WERI-Rb-1 (cell line): ENCODE results near the gene USP36.
A peak's percentile ranks its signal among the peaks of the same experiment; 100 is the strongest.

Experiments used
- DNase-seq: peaks from one replicate; pipeline ENCODE4 v3.0.0-alpha.2; 2020
- H3K27ac ChIP-seq: fragments of 250-450 bp; sonication (Bioruptor Pico); 2 replicates; pipeline ENCODE4 v1.5.1; 2020; ENCODE audit warnings: mild to moderate bottlenecking, moderate library complexity
- H3K27me3 ChIP-seq: fragments of 250-450 bp; sonication (Bioruptor Pico); 2 replicates; pipeline ENCODE4 v1.5.1; 2021; ENCODE audit warnings: mild to moderate bottlenecking, low read depth, moderate library complexity; ENCODE audit not compliant: insufficient read depth, severe bottlenecking
- H3K36me3 ChIP-seq: fragments of 250-450 bp; sonication (Bioruptor Pico); 2 replicates; pipeline ENCODE4 v1.5.1; 2020; ENCODE audit warnings: mild to moderate bottlenecking, moderate library complexity
- H3K4me3 ChIP-seq: 2 replicates; pipeline ENCODE4 v1.5.1; 2011; ENCODE audit warnings: low read depth, mild to moderate bottlenecking, control low read depth, low read length
- H3K9me3 ChIP-seq: fragments of 250-450 bp; sonication (Bioruptor Pico); 2 replicates; pipeline ENCODE4 v1.5.1; 2021; ENCODE audit warnings: mild to moderate bottlenecking, moderate library complexity; ENCODE audit not compliant: severe bottlenecking
- TF ChIP-seq, protein P1 (sequence below): IDR thresholded peaks from 2 replicates; pipeline ENCODE4 v1.5.1; 2011; ENCODE audit warnings: low read depth, mild to moderate bottlenecking, control low read depth, inconsistent platforms, low read length

USP36 gene

GRCh38 chr17:78785011-78785662 is 55.5 kb downstream of the USP36 start:
- Histone ChIP-seq H3K27ac (peak overlapping the region; percentile 89), H3K4me3 (peak overlapping the region; percentile 66)
- peak; percentile 79 for DNase-seq

GRCh38 chr17:78784352-78784751 is 56.3 kb downstream of the USP36 start:
- Histone ChIP-seq H3K36me3 (peaks cover 9% of the 10 kb centered on the region; the same call in 1 of the 2 replicates), H3K9me3 (no peaks in the 10 kb centered on the region), H3K27me3 (no peaks in the 10 kb centered on the region), H3K4me3 (peak overlapping the region; percentile 66), H3K27ac (peak overlapping the region; percentile 89)
- peak; percentile 53 for DNase-seq
- TF ChIP-seq, protein P1, sequence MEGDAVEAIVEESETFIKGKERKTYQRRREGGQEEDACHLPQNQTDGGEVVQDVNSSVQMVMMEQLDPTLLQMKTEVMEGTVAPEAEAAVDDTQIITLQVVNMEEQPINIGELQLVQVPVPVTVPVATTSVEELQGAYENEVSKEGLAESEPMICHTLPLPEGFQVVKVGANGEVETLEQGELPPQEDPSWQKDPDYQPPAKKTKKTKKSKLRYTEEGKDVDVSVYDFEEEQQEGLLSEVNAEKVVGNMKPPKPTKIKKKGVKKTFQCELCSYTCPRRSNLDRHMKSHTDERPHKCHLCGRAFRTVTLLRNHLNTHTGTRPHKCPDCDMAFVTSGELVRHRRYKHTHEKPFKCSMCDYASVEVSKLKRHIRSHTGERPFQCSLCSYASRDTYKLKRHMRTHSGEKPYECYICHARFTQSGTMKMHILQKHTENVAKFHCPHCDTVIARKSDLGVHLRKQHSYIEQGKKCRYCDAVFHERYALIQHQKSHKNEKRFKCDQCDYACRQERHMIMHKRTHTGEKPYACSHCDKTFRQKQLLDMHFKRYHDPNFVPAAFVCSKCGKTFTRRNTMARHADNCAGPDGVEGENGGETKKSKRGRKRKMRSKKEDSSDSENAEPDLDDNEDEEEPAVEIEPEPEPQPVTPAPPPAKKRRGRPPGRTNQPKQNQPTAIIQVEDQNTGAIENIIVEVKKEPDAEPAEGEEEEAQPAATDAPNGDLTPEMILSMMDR = no peak

More at GRCh38 chr17:78785011-78785662, 55.5 kb downstream of the USP36 start:
- TF ChIP-seq, protein P1 = no peak
- peaks cover 8% of the 10 kb centered on the region; the same call in 1 of the 2 replicates for H3K36me3 ChIP-seq
- H3K27me3 ChIP-seq = no peaks in the 10 kb centered on the region
- H3K9me3 ChIP-seq = no peaks in the 10 kb centered on the region

DNA sequence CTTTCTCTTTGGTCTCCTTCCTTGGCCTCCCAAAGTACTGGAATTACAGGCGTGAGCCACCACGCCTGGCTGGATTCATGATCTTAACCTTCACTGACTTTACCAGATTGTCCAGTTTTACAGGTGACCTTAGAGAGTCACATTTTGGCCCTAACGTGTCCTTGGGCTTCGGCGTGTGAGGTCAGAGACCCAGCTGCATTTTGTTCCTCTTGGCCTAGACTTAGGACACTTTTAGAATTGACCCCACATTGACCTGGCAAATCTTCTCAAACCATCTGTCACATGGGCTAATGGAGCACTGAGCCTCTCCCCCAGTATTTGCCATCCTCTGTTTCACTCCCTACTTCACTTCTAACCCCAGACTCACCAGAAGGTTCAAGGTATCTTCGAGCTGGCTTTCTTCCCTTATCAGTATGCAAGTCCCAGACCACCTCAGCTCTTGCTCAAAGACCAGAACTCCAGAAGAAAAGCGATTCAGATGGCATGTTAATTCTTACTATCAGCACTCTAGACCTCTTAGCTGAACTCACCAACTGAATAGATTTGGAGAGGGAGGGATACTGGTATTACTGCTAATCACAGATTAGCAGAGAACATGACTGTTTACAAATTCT is 56.8 kb downstream of the USP36 start:
- H3K36me3 ChIP-seq = peaks cover 9% of the 10 kb centered on the region; the same call in 1 of the 2 replicates
- peak; percentile 86 for DNase-seq

GRCh38 chr17:78781893-78782304 is 58.7 kb downstream of the USP36 start, which contains the start of gene CYTH1:
Gene CYTH1 (minus strand): TSS chr17:78782273. CDS start chr17:78782223, 50 bp downstream.
- Histone ChIP-seq H3K9me3 (no peaks in the 10 kb centered on the region), H3K4me3 (peak within 1 kb of the TSS; percentile 85), H3K27ac (peak within 1 kb of the TSS; percentile 89), H3K27me3 (no peaks in the 10 kb centered on the region), H3K36me3 (peaks cover 5% of the 10 kb centered on the region; the same call in 1 of the 2 replicates)
- TF ChIP-seq, protein P1 = no peak
- no peak for DNase-seq

More for the DNA sequence above, 56.8 kb downstream of the USP36 start:
- no peaks in the 10 kb centered on the region for H3K27me3 ChIP-seq
- TF ChIP-seq, protein P1 = no peak
- peak overlapping the region; percentile 89 for H3K27ac ChIP-seq
- H3K9me3 ChIP-seq = no peaks in the 10 kb centered on the region
- peak overlapping the region; percentile 66 for H3K4me3 ChIP-seq

DNA sequence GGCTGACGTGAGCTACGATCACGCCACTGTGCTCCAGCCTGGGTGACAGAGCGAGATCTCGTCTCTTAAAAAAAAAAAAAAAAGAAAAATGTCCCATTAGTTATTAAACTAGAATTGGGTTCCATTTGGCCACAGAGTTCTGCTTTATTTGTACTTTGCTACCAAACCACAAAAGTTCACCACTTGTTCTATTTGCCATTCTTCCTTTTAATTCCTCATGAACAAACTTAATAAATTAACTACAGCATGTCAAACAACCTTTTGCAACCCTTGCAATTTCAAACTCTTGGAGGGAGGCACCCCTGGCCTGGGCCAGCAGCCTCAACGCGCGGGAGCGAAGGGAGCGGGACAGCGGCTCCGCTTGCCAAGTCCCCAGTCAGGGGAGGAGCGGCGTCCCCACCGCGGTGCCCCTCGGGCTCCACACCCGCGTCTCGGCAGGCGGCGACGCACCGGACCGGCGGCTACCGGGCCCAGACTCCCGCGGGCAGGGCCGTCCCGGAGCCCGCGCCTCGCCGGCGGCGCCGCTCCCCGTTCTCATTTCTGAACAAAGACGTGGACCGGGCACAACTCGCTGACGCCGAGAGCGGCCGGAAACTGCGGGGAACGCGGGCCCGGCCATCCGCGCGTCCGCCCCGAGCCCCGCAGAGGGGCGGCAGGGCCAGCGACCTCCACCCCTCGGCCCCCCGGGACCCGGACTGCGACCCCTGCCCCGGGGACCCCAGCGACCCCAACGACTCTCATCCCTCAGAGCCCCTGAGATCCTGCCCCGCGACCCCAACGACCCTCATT is 59.3 kb downstream of the USP36 start:
- Histone ChIP-seq H3K27ac (peak overlapping the region; percentile 80), H3K9me3 (no peaks in the 10 kb centered on the region), H3K4me3 (peak overlapping the region; percentile 85), H3K27me3 (no peaks in the 10 kb centered on the region), H3K36me3 (peaks cover 7% of the 10 kb centered on the region; the same call in 1 of the 2 replicates)
- peak; percentile 51 for DNase-seq
- TF ChIP-seq, protein P1 = no peak
